Urinary bladder (tissue), 4 donors: ENCODE results near the gene SUV39H2. TPM values are rescaled to one million over a fixed set of nuclear protein-coding genes. Genes with fewer than 3 reads are reported as not detected.
A peak's percentile ranks its signal among the peaks of the same experiment; 100 is the strongest.
"Not testable (repeated sequence)": the region's sequence is repeated elsewhere in the genome, so short reads cannot be mapped to it uniquely, and the experiment has no call there.

ENCODE experiments used
- DNase-seq: peaks from one replicate; pipeline ENCODE4 v3.0.0-alpha.2; 2015; ENCODE audit errors: extremely low spot score
- H3K27ac ChIP-seq: one replicate; pipeline ENCODE4 v1.5.1; 2013; ENCODE audit warnings: low read depth, mild to moderate bottlenecking, moderate library complexity
- H3K36me3 ChIP-seq: one replicate; pipeline ENCODE4 v1.6.1; 2013; ENCODE audit warnings: mild to moderate bottlenecking, moderate library complexity; ENCODE audit not compliant: insufficient read depth
- H3K4me1 ChIP-seq: one replicate; pipeline ENCODE4 v1.6.1; 2013; ENCODE audit warnings: mild to moderate bottlenecking, moderate library complexity; ENCODE audit not compliant: insufficient read depth
- H3K4me3 ChIP-seq: one replicate; pipeline ENCODE4 v1.5.1; 2013; ENCODE audit warnings: low read depth, low read length
- WGBS: extraction: QIAGEN DNeasy Blood & Tissue Kit; methylation state at CpG from one replicate; pipeline ENCODE4 v1.1.7; 2013; 5-methylcytosine and 5-hydroxymethylcytosine counted together
- polyA plus RNA-seq: library from polyadenylated mRNA; stranded (reverse); fragments of 200-250 nt; gene quantifications from one replicate; pipeline ENCODE4 v1.2.3, GENCODE V29; 2013
- total RNA-seq: library from RNA; depleted of rRNA; stranded (reverse); fragments of >200 nt; gene quantifications from one replicate; pipeline ENCODE4 v1.2.3, GENCODE V29; 2014
- donor health status: healthy with polysubstance abuse.
- donor health status: healthy.

Gene SUV39H2
- total and polyA plus RNA-seq, 2 donors, result 5.1 to 24.0 TPM

- Histone ChIP-seq H3K4me1 (no peaks in the 10 kb centered on the region), H3K36me3 (peaks cover 8% of the 10 kb centered on the region), H3K27ac (no peak overlapping the region), H3K4me3 (no peak overlapping the region)
- WGBS, result 91% methylated on average over 8 of the region's 8 CpGs
- no peak for DNase-seq
Observed at GRCh38 chr10:14926061-14926470, 47.4 kb downstream of the SUV39H2 start.

- H3K36me3 ChIP-seq, result peaks cover 8% of the 10 kb centered on the region
- no peak for DNase-seq
- no peaks in the 10 kb centered on the region for H3K4me1 ChIP-seq
- H3K4me3 ChIP-seq, result no peak overlapping the region
- no peak overlapping the region for H3K27ac ChIP-seq
- WGBS, result 91% methylated on average over 13 of the region's 13 CpGs
Observed at GRCh38 chr10:14926722-14927416, 48.2 kb downstream of the SUV39H2 start.

- no peak overlapping the region for H3K27ac ChIP-seq
- H3K4me1 ChIP-seq, result no peaks in the 10 kb centered on the region
- no peak for DNase-seq
- 91% methylated on average over 10 of the region's 10 CpGs for WGBS
- no peak overlapping the region for H3K4me3 ChIP-seq
- H3K36me3 ChIP-seq, result peaks cover 8% of the 10 kb centered on the region
Observed at GRCh38 chr10:14930610-14931009, 51.9 kb downstream of the SUV39H2 start.

GRCh38 chr10:14936584-14936983, 57.9 kb downstream of the SUV39H2 start:
- peaks cover 4% of the 10 kb centered on the region for H3K36me3 ChIP-seq
- no peak overlapping the region for H3K27ac ChIP-seq
- DNase-seq, result no peak
- 93% methylated on average over 2 of the region's 2 CpGs for WGBS
- H3K4me3 ChIP-seq, result no peak overlapping the region
- H3K4me1 ChIP-seq, result no peaks in the 10 kb centered on the region

GRCh38 chr10:14938971-14939370, 60.3 kb downstream of the SUV39H2 start:
- not testable (repeated sequence) for H3K27ac ChIP-seq, H3K36me3 ChIP-seq, DNase-seq, H3K4me1 ChIP-seq, H3K4me3 ChIP-seq
- WGBS, result 80% methylated on average over 4 of the region's 5 CpGs

GRCh38 chr10:14942147-14942949, 63.7 kb downstream of the SUV39H2 start:
- 90% methylated on average over 17 of the region's 17 CpGs for WGBS
- H3K4me1 ChIP-seq, H3K4me3 ChIP-seq, H3K36me3 ChIP-seq, DNase-seq: not testable (repeated sequence)
- H3K27ac ChIP-seq, result peak overlapping the region; percentile 16

- not testable (repeated sequence) for DNase-seq, H3K36me3 ChIP-seq, H3K4me1 ChIP-seq, H3K27ac ChIP-seq, H3K4me3 ChIP-seq
- 89% methylated on average over 7 of the region's 7 CpGs for WGBS
Observed at GRCh38 chr10:14942950-14943338, 64.3 kb downstream of the SUV39H2 start.

GRCh38 chr10:14945108-14945507, 66.4 kb downstream of the SUV39H2 start:
- no peak for DNase-seq
- H3K36me3 ChIP-seq, result peaks cover 3% of the 10 kb centered on the region
- no peak overlapping the region for H3K4me3 ChIP-seq
- WGBS, result 94% methylated on average over 5 of the region's 5 CpGs
- no peak overlapping the region for H3K27ac ChIP-seq
- H3K4me1 ChIP-seq, result no peaks in the 10 kb centered on the region

GRCh38 chr10:14947268-14947667, 68.6 kb downstream of the SUV39H2 start:
- no peaks in the 10 kb centered on the region for H3K4me1 ChIP-seq
- no peak overlapping the region for H3K4me3 ChIP-seq
- DNase-seq, result no peak
- no peak overlapping the region for H3K27ac ChIP-seq
- peaks cover 3% of the 10 kb centered on the region for H3K36me3 ChIP-seq
- 98% methylated on average over 1 of the region's 1 CpG for WGBS

- H3K27ac ChIP-seq, result no peak overlapping the region
- 96% methylated on average over 5 of the region's 5 CpGs for WGBS
- H3K4me1 ChIP-seq, result no peaks in the 10 kb centered on the region
- H3K36me3 ChIP-seq, result peaks cover 2% of the 10 kb centered on the region
- DNase-seq, result no peak
- H3K4me3 ChIP-seq, result no peak overlapping the region
Observed at GRCh38 chr10:14949291-14949690, 70.6 kb downstream of the SUV39H2 start.

- peak; percentile 2 for DNase-seq
- 18% methylated on average over 10 of the region's 10 CpGs for WGBS
- no peaks in the 10 kb centered on the region for H3K36me3 ChIP-seq
Observed at GRCh38 chr10:14952851-14953423, 74.3 kb downstream of the SUV39H2 start.

GRCh38 chr10:14953424-14954000, 74.8 kb downstream of the SUV39H2 start:
- under 1% methylated on average over 32 of the region's 32 CpGs for WGBS
- H3K4me1 ChIP-seq, result no peaks in the 10 kb centered on the region
- peak overlapping the region; percentile 67 for H3K4me3 ChIP-seq
- H3K36me3 ChIP-seq, result no peaks in the 10 kb centered on the region
- H3K27ac ChIP-seq, result peak overlapping the region; percentile 89
- peak; percentile 2 for DNase-seq

More at GRCh38 chr10:14952851-14953423, 74.3 kb downstream of the SUV39H2 start:
- Histone ChIP-seq H3K4me1 (no peaks in the 10 kb centered on the region), H3K27ac (no peak overlapping the region), H3K4me3 (peak overlapping the region; percentile 67)
